Measurements from ENCODE around the gene ARMC2. TPM values are rescaled to one million over a fixed set of nuclear protein-coding genes. Genes with fewer than 3 reads are reported as not detected.

Gene ARMC2
- total RNA-seq, 1 experiment from 2014 or later, result 12.6 TPM

DNA sequence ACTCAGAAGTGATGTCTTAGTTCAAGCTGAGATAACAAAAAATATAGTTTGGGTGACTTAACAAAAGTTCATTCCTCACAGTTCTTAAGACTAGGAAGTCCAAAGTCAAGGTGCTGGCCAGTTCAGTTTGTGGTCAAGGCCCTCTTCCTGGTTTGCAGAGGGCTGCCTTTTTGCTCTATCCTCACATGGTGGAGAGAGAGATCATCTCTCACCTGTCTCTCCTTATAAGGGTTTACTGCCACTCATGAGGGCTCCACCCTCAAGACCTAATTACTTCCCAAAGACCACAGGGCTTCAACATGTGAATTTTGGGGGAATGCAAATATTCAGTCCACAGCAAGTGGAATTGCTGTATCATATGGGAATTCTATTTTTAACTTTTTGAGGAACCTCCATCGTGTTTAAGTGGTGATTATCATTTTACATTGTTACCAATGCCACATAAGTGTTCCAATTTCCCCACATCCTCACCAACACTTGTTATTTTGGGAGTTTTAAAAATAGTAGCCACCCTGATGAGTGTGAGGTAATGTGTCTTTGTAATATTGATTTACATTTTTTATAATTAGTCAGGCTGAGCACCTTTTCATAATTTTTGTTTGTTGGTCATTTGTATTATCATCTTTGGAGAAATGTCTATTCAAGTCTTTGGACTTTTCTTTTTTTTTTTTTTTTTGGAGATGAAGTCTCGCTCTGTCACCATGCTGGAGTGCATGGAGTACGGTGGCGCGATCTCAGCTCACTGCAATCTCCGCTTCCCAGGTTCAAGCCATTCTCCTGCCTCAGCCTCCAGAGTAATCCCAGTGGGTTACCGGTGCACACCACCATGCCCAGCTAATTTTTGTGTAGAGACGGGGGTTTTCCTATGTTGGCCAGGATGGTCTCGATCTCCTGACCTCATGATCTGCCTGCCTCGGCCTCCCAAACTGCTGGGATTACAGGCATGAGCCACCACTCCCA, 134.2 kb downstream of the ARMC2 start:
- DNase-seq (ENCODE audit: low spot score), result no peak
- Histone ChIP-seq H3K27me3 (replicated peaks; ENCODE audit: insufficient read depth, low read depth, low read length, poor library complexity) (no peaks in the 10 kb centered on the region), H3K4me3 (ENCODE audit: low read depth, low read length, poor library complexity, severe bottlenecking) (no peak overlapping the region), H3K36me3 (ENCODE audit: insufficient read depth, low read length, poor library complexity, severe bottlenecking) (no peaks in the 10 kb centered on the region), H3K9me3 (ENCODE audit: low read depth, low read length, poor library complexity, severe bottlenecking) (no peaks in the 10 kb centered on the region), H3K27ac (ENCODE audit: low read depth, low read length, poor library complexity, severe bottlenecking) (no peak overlapping the region), H3K4me1 (ENCODE audit: insufficient read depth, low read length, poor library complexity, severe bottlenecking) (no peaks in the 10 kb centered on the region)
- CTCF ChIA-PET, result no interaction called here
- intact Hi-C loops (cut with micrococcal nuclease; ENCODE audit: unreplicated experiment), result no loop called here
- no TSS peak for BruUV-seq (replicated peaks)
- TF ChIP-seq CTCF (conservative IDR thresholded peaks at IDR 0.05; ENCODE audit: low read depth, low read length) (no peak), EZH2 (IDR thresholded peaks at IDR 0.05; ENCODE audit: borderline replicate concordance, low read depth, low read length, poor library complexity, severe bottlenecking) (no peak)
- POLR2A ChIA-PET (ENCODE audit: low non-redundant PET), result no interaction called here

DNA sequence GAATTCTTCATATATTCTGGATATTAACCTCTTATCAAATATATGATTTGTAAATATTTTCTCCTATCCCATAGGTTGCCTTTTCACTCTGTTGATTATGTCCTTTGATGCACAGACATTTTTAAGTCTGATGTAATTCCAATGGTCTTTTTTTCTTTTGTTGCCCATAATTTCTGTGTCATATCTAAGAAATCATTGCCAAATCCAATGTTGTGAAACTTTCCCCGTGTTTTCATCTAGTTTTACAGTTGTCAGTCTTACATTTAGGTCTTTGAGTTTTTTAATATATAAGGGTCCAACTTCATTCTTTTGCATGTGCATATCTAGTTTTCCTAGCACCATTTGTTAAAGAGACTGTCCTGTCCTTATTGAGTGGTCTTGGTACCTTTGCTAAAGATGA, 134.9 kb downstream of the ARMC2 start:
- POLR2A ChIA-PET (ENCODE audit: low non-redundant PET), result no interaction called here
- Histone ChIP-seq H3K4me1 (ENCODE audit: insufficient read depth, low read length, poor library complexity, severe bottlenecking) (no peaks in the 10 kb centered on the region), H3K4me3 (ENCODE audit: low read depth, low read length, poor library complexity, severe bottlenecking) (no peak overlapping the region), H3K27me3 (replicated peaks; ENCODE audit: insufficient read depth, low read depth, low read length, poor library complexity) (no peaks in the 10 kb centered on the region), H3K9me3 (ENCODE audit: low read depth, low read length, poor library complexity, severe bottlenecking) (no peaks in the 10 kb centered on the region), H3K27ac (ENCODE audit: low read depth, low read length, poor library complexity, severe bottlenecking) (no peak overlapping the region), H3K36me3 (ENCODE audit: insufficient read depth, low read length, poor library complexity, severe bottlenecking) (no peaks in the 10 kb centered on the region)
- intact Hi-C loops (cut with micrococcal nuclease; ENCODE audit: unreplicated experiment), result no loop called here
- TF ChIP-seq CTCF (conservative IDR thresholded peaks at IDR 0.05; ENCODE audit: low read depth, low read length) (no peak), EZH2 (IDR thresholded peaks at IDR 0.05; ENCODE audit: borderline replicate concordance, low read depth, low read length, poor library complexity, severe bottlenecking) (no peak)
- no peak for DNase-seq (ENCODE audit: low spot score)
- CTCF ChIA-PET, result no interaction called here
- BruUV-seq (replicated peaks), result no TSS peak

GRCh38 chr6:108985301-108985700, 137.1 kb downstream of the ARMC2 start:
- TF ChIP-seq EZH2 (IDR thresholded peaks at IDR 0.05; ENCODE audit: borderline replicate concordance, low read depth, low read length, poor library complexity, severe bottlenecking), result no peak
- TF ChIP-seq CTCF (conservative IDR thresholded peaks at IDR 0.05; ENCODE audit: low read depth, low read length), result no peak
- no TSS peak for BruUV-seq (replicated peaks)
- DNase-seq (ENCODE audit: low spot score), result no peak
- no peaks in the 10 kb centered on the region for H3K27me3 ChIP-seq (replicated peaks; ENCODE audit: insufficient read depth, low read depth, low read length, poor library complexity)
- ChIA-PET CTCF (no interaction called here), POLR2A (ENCODE audit: low non-redundant PET) (no interaction called here)
- H3K36me3 ChIP-seq (ENCODE audit: insufficient read depth, low read length, poor library complexity, severe bottlenecking), result no peaks in the 10 kb centered on the region
- intact Hi-C loops (cut with micrococcal nuclease; ENCODE audit: unreplicated experiment), result no loop called here
- no peaks in the 10 kb centered on the region for H3K9me3 ChIP-seq (ENCODE audit: low read depth, low read length, poor library complexity, severe bottlenecking)
- no peak overlapping the region for H3K4me3 ChIP-seq (ENCODE audit: low read depth, low read length, poor library complexity, severe bottlenecking)
- no peaks in the 10 kb centered on the region for H3K4me1 ChIP-seq (ENCODE audit: insufficient read depth, low read length, poor library complexity, severe bottlenecking)
- H3K27ac ChIP-seq (ENCODE audit: low read depth, low read length, poor library complexity, severe bottlenecking), result no peak overlapping the region
